CD4-positive, CD25-positive, alpha-beta regulatory T cell (primary cell): ENCODE measurements around the gene TENT5C. TPM values are rescaled to one million over a fixed set of nuclear protein-coding genes. Genes with fewer than 3 reads are reported as not detected.

Experiments
- ATAC-seq, 2 donors: fragments of 150-1000 bp; cut with Tn5 transposase; one replicate each; pipeline ENCODE4 v1.10.0; 2021; ENCODE audit warnings: low read depth in 2 of 2, moderate number of reproducible peaks in 2 of 2, moderate library complexity in 1 of 2
- DNase-seq, 3 donors: peaks; one replicate each; pipeline versions ENCODE4 v3.0.0 to v3.0.0-alpha.2; 2012 to 2022; ENCODE audit warnings: mixed read lengths in 1 of 3
- H3K27ac ChIP-seq: one replicate; pipeline ENCODE4 v1.7.0; 2013; ENCODE audit warnings: mild to moderate bottlenecking, low read length; ENCODE audit not compliant: insufficient read depth, poor library complexity, severe bottlenecking
- H3K27me3 ChIP-seq: one replicate; pipeline ENCODE4 v1.7.0; 2013; ENCODE audit warnings: low read length; ENCODE audit not compliant: control insufficient read depth, insufficient read depth
- H3K36me3 ChIP-seq: one replicate; pipeline ENCODE4 v1.7.0; 2013; ENCODE audit warnings: mild to moderate bottlenecking, low read length, moderate library complexity; ENCODE audit not compliant: control insufficient read depth, insufficient read depth
- H3K4me1 ChIP-seq: 2 replicates; pipeline ENCODE4 v1.7.0; 2013; ENCODE audit warnings: mild to moderate bottlenecking, low read length; ENCODE audit not compliant: insufficient read depth, control insufficient read depth, poor library complexity, severe bottlenecking
- H3K4me3 ChIP-seq: one replicate; pipeline ENCODE4 v1.7.0; 2013; ENCODE audit warnings: low read depth, mild to moderate bottlenecking, low read length, moderate library complexity
- H3K9me3 ChIP-seq, 2 experiments: 1 replicate in 1 of 2; 2 replicates in 1 of 2; pipeline ENCODE4 v1.7.0; 2013; ENCODE audit warnings: low read length in 2 of 2, mild to moderate bottlenecking in 1 of 2, moderate library complexity in 1 of 2; ENCODE audit not compliant: control insufficient read depth in 2 of 2
- H3K27ac Mint-ChIP-seq, 3 donors: one replicate each; pipeline ENCODE4 v1.8.0; 2020 to 2022; ENCODE audit warnings: mild to moderate bottlenecking in 3 of 3, mixed read lengths in 3 of 3, moderate library complexity in 2 of 3
- H3K27me3 Mint-ChIP-seq: one replicate; pipeline ENCODE4 v1.8.0; 2022; ENCODE audit warnings: mild to moderate bottlenecking, mixed read lengths
- H3K36me3 Mint-ChIP-seq: one replicate; pipeline ENCODE4 v1.8.0; 2020; ENCODE audit warnings: mixed read lengths
- H3K4me1 Mint-ChIP-seq, 4 donors: one replicate each; pipeline ENCODE4 v1.8.0; 2020 to 2022; ENCODE audit warnings: mixed read lengths in 4 of 4, mild to moderate bottlenecking in 1 of 4
- H3K4me3 Mint-ChIP-seq, 4 donors: one replicate each; pipeline ENCODE4 v1.8.0; 2020 to 2022; ENCODE audit warnings: mild to moderate bottlenecking in 4 of 4, mixed read lengths in 4 of 4, moderate library complexity in 3 of 4
- H3K9me3 Mint-ChIP-seq, 7 donors: one replicate each; pipeline ENCODE4 v1.8.0; 2020 to 2022; ENCODE audit warnings: mixed read lengths in 7 of 7, mild to moderate bottlenecking in 3 of 7, moderate library complexity in 2 of 7
- polyA plus RNA-seq, 4 donors: library from polyadenylated mRNA; unstranded; fragments of 300-500 nt; fragmentation: Illumina TruSeq; gene quantifications; one replicate each; pipeline ENCODE4 v1.2.3, GENCODE V29; 2021
- total RNA-seq: library from RNA; stranded (reverse); gene quantifications from one replicate; pipeline ENCODE4 v1.2.3, GENCODE V29; 2022

TENT5C gene
- total and polyA plus RNA-seq, 5 donors from 2014 or later = 19.6 to 324 (median 39.3) TPM

DNA sequence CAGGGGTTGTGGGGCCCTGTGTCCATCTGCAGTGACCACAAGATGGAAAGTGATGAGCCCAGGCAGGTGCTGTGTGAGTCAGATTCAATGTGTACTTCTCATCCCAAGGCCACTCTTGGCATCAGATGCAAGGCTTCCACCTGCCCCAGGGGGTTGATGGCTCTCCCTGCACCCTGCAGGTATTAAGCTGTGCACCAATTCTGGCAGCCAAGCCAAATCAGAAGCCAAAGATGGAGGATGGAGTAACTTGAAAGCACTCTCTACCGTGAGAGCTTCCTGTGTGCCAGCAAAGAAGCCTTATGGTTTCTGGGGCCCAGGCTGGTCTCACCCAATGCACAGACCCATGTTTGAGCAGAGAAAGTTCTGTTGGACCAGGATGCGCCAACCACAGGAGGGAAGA lies 44.3 kb upstream of the TENT5C start:
- Mint-ChIP-seq H3K4me3 (no peak overlapping the region), H3K4me1 (peaks cover 0 to 4% (median 2%) of the 10 kb centered on the region in 4 donors), H3K9me3 (peaks cover 0 to 10% (median 3%) of the 10 kb centered on the region in 7 donors), H3K27me3 (peaks cover 6% of the 10 kb centered on the region), H3K27ac (no peak overlapping the region), H3K36me3 (peaks cover 10% of the 10 kb centered on the region)
- ATAC-seq (no peak), DNase-seq (no peak)
- no peaks in the 10 kb centered on the region for H3K36me3 ChIP-seq
- H3K27ac ChIP-seq = no peak overlapping the region
- no peaks in the 10 kb centered on the region for H3K27me3 ChIP-seq
- no peak overlapping the region for H3K4me3 ChIP-seq
- no peaks in the 10 kb centered on the region for H3K9me3 ChIP-seq
- H3K4me1 ChIP-seq = no peaks in the 10 kb centered on the region

DNA sequence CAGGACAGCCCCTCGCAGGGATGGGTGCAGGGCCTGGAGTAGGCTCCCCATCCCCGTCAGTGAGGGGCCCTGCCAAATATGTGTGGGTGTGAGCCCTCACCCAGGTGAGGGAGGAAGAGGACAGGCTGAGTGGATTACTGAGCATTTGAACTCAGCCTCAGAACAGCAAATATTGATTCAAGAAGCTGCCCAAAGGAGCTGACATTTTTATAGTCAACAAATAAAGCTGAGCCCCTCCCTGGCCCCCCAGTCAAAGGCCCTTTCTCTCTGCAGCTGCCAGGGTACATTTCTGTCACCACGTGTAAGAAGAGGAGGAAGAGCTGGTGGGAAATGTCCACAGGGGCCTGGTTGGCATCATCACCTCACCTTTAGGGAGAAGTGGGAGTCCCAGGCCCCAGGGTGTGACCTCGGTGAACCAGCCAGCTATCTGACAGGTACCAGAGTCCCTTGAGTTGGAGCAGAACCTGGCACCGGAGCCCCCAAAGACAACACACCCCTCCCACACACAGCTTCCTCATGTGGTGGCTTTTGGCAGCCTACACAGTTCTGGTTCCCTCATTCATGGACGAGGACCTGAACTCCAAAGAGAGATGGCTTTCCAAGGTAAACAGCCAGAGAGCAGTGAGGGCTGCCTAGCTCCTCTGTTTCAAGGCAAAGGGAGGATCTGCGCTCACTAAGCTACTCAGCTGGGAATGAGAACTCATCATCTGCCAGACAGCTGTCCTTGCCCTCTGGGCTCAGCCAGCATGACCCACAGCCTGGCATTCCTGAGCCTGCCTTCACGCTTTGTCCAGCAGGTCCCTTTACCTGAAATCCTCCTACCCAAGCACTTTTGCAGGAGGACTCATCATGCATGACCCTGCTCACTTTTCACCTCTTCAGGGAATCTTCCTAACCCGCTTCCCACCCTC lies 43.0 kb upstream of the TENT5C start:
- no peaks in the 10 kb centered on the region for H3K36me3 ChIP-seq
- Mint-ChIP-seq H3K27me3 (peaks cover 11% of the 10 kb centered on the region), H3K9me3 (peaks cover 0 to 10% (median 3%) of the 10 kb centered on the region in 7 donors), H3K4me3 (no peak overlapping the region), H3K36me3 (peaks cover 10% of the 10 kb centered on the region), H3K4me1 (peaks cover 0 to 4% (median 1%) of the 10 kb centered on the region in 4 donors), H3K27ac (peak overlapping the region in 1 of 3 donors; percentile 87)
- H3K27ac ChIP-seq = no peak overlapping the region
- ATAC-seq (no peak), DNase-seq (no peak)
- H3K4me1 ChIP-seq = no peaks in the 10 kb centered on the region
- H3K27me3 ChIP-seq = no peaks in the 10 kb centered on the region
- no peaks in the 10 kb centered on the region for H3K9me3 ChIP-seq
- no peak overlapping the region for H3K4me3 ChIP-seq

DNA sequence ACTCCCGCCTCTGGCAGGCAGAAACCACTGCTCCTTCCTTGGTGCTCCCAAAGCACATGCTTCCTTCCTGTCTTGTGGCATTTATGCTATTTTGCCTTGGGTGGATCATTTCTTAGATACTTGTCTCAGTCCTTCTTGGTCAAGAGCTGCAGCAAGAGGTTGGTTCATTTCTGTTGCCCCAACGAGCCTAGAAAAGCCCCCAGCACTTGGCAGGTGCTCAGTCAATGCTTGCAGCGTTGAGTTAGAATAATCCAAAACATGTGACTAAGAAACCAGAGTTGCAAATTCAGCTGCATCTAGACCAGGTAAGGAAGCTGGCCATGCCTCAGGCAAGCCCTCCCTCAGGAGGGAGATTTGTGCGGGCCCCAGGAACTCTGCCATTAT lies 42.4 kb upstream of the TENT5C start:
- H3K4me3 Mint-ChIP-seq = no peak overlapping the region
- H3K36me3 Mint-ChIP-seq = peaks cover 10% of the 10 kb centered on the region
- no peak overlapping the region for H3K27ac ChIP-seq
- H3K27me3 Mint-ChIP-seq = peaks cover 11% of the 10 kb centered on the region
- H3K27me3 ChIP-seq = no peaks in the 10 kb centered on the region
- H3K36me3 ChIP-seq = no peaks in the 10 kb centered on the region
- peaks cover 0 to 10% (median 3%) of the 10 kb centered on the region in 7 donors for H3K9me3 Mint-ChIP-seq
- DNase-seq = no peak
- peaks cover 0 to 4% (median 1%) of the 10 kb centered on the region in 4 donors for H3K4me1 Mint-ChIP-seq
- H3K4me3 ChIP-seq = no peak overlapping the region
- H3K9me3 ChIP-seq = no peaks in the 10 kb centered on the region
- no peaks in the 10 kb centered on the region for H3K4me1 ChIP-seq
- ATAC-seq = no peak
- peak overlapping the region in 1 of 3 donors; percentile 52 for H3K27ac Mint-ChIP-seq

GRCh38 chr1:117564227-117565075 lies 41.4 kb upstream of the TENT5C start:
- Mint-ChIP-seq H3K27ac (peak overlapping the region; percentile 10 to 77 (median 15)), H3K4me1 (peaks cover 0 to 4% (median 1%) of the 10 kb centered on the region in 4 donors), H3K36me3 (peaks cover 7% of the 10 kb centered on the region), H3K9me3 (peaks cover 0 to 6% (median 0%) of the 10 kb centered on the region in 7 donors), H3K27me3 (peaks cover 6% of the 10 kb centered on the region), H3K4me3 (no peak overlapping the region)
- Histone ChIP-seq H3K9me3 (no peaks in the 10 kb centered on the region), H3K27ac (no peak overlapping the region), H3K36me3 (no peaks in the 10 kb centered on the region), H3K27me3 (no peaks in the 10 kb centered on the region), H3K4me1 (no peaks in the 10 kb centered on the region), H3K4me3 (no peak overlapping the region)
- DNase-seq = no peak
- no peak for ATAC-seq

DNA sequence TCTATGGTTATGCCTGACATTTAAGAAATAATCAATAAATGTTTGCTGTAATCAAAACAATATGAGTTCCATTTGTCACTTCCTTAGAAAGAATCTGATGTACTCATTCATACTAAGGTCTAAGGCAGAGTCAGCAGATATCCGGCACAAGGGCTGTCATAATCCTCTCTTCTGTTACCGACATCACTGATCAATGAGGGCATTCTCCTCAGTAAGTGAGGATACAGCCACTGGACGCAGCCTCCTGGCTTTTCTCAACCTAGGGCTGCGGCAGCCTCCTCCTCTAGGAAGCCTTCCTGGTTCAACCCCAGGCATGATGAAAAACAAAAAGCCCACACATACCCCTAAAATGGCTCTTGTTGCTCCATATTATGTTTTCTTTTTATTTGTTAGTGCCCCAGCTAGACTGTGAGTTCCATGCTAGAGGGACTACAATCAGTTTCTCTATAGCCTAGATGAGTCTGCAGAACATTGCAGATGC lies 40.7 kb upstream of the TENT5C start:
- DNase-seq (no peak), ATAC-seq (no peak)
- H3K4me3 Mint-ChIP-seq = no peak overlapping the region
- H3K9me3 ChIP-seq = no peaks in the 10 kb centered on the region
- no peak overlapping the region for H3K4me3 ChIP-seq
- no peaks in the 10 kb centered on the region for H3K4me1 ChIP-seq
- H3K27ac Mint-ChIP-seq = peak overlapping the region in 2 of 3 donors; percentile 10 to 77
- no peaks in the 10 kb centered on the region for H3K36me3 Mint-ChIP-seq
- no peak overlapping the region for H3K27ac ChIP-seq
- no peaks in the 10 kb centered on the region for H3K36me3 ChIP-seq
- peaks cover 0 to 1% (median 0%) of the 10 kb centered on the region in 7 donors for H3K9me3 Mint-ChIP-seq
- H3K27me3 Mint-ChIP-seq = peaks cover 6% of the 10 kb centered on the region
- peaks cover 0 to 6% (median 3%) of the 10 kb centered on the region in 4 donors for H3K4me1 Mint-ChIP-seq
- no peaks in the 10 kb centered on the region for H3K27me3 ChIP-seq

- Histone ChIP-seq H3K9me3 (no peaks in the 10 kb centered on the region), H3K27ac (no peak overlapping the region), H3K27me3 (no peaks in the 10 kb centered on the region), H3K36me3 (no peaks in the 10 kb centered on the region), H3K4me1 (no peaks in the 10 kb centered on the region), H3K4me3 (no peak overlapping the region)
- Mint-ChIP-seq H3K4me1 (peaks cover 0 to 9% (median 3%) of the 10 kb centered on the region in 4 donors), H3K9me3 (no peaks in the 10 kb centered on the region), H3K4me3 (no peak overlapping the region), H3K27ac (no peak overlapping the region), H3K36me3 (no peaks in the 10 kb centered on the region), H3K27me3 (peaks cover 6% of the 10 kb centered on the region)
- DNase-seq (no peak), ATAC-seq (no peak)
Observed at GRCh38 chr1:117565745-117566455, 39.9 kb upstream of the TENT5C start.

GRCh38 chr1:117566556-117566955 lies 39.3 kb upstream of the TENT5C start:
- no peaks in the 10 kb centered on the region for H3K9me3 ChIP-seq
- Mint-ChIP-seq H3K9me3 (no peaks in the 10 kb centered on the region), H3K4me1 (peaks cover 3 to 13% (median 6%) of the 10 kb centered on the region in 4 donors), H3K27me3 (peaks cover 6% of the 10 kb centered on the region), H3K4me3 (no peak overlapping the region), H3K36me3 (no peaks in the 10 kb centered on the region), H3K27ac (no peak overlapping the region)
- ATAC-seq = no peak
- no peak overlapping the region for H3K27ac ChIP-seq
- no peaks in the 10 kb centered on the region for H3K4me1 ChIP-seq
- no peaks in the 10 kb centered on the region for H3K27me3 ChIP-seq
- H3K4me3 ChIP-seq = no peak overlapping the region
- DNase-seq = no peak
- no peaks in the 10 kb centered on the region for H3K36me3 ChIP-seq
